Measurements from ENCODE around the gene ADGRF3. TPM values are rescaled to one million over a fixed set of nuclear protein-coding genes. Genes with fewer than 3 reads are reported as not detected.

ADGRF3 gene
- total RNA-seq, 1 experiment from 2014 or later, result 0.39 TPM

DNA sequence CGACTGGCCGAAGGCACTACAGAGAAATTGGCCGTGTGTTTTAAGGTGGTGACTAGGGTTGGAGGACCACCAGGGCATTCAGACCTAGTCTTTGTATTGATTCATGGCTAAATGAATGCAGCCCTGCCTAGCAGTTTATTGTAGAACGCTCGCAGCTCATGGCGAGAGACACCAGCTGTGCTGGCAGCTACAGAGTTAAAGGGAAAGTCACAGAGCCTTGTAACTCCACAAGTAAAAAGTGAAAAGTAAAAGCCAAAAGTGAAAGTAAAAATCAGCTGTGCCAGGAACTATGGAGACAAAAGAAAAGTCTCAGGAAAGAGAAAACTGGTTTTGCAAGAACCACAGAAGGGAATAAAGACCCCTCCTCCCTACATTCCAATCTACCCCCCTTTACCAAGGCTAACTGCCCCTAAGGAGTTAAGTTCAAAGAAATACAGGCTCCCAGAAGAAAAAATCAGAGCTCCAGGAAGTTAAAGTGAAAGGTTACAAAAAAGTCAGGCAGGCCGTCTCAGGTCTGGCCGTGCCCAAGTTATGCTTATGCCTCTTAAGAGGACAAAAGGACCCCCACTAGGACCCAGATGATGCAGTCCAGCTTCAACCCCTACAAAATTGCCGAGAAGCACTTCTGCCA is 47.0 kb downstream of the ADGRF3 start:
- peak; percentile 62 for DNase-seq (ENCODE audit: low spot score)
- TF ChIP-seq EZH2 (IDR thresholded peaks at IDR 0.05; ENCODE audit: borderline replicate concordance, low read depth, low read length, poor library complexity, severe bottlenecking), result no peak
- TF ChIP-seq, protein P1, sequence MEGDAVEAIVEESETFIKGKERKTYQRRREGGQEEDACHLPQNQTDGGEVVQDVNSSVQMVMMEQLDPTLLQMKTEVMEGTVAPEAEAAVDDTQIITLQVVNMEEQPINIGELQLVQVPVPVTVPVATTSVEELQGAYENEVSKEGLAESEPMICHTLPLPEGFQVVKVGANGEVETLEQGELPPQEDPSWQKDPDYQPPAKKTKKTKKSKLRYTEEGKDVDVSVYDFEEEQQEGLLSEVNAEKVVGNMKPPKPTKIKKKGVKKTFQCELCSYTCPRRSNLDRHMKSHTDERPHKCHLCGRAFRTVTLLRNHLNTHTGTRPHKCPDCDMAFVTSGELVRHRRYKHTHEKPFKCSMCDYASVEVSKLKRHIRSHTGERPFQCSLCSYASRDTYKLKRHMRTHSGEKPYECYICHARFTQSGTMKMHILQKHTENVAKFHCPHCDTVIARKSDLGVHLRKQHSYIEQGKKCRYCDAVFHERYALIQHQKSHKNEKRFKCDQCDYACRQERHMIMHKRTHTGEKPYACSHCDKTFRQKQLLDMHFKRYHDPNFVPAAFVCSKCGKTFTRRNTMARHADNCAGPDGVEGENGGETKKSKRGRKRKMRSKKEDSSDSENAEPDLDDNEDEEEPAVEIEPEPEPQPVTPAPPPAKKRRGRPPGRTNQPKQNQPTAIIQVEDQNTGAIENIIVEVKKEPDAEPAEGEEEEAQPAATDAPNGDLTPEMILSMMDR (conservative IDR thresholded peaks at IDR 0.05; ENCODE audit: low read depth, low read length), result no peak
- intact Hi-C loops (cut with micrococcal nuclease; ENCODE audit: unreplicated experiment), result no loop called here

DNA sequence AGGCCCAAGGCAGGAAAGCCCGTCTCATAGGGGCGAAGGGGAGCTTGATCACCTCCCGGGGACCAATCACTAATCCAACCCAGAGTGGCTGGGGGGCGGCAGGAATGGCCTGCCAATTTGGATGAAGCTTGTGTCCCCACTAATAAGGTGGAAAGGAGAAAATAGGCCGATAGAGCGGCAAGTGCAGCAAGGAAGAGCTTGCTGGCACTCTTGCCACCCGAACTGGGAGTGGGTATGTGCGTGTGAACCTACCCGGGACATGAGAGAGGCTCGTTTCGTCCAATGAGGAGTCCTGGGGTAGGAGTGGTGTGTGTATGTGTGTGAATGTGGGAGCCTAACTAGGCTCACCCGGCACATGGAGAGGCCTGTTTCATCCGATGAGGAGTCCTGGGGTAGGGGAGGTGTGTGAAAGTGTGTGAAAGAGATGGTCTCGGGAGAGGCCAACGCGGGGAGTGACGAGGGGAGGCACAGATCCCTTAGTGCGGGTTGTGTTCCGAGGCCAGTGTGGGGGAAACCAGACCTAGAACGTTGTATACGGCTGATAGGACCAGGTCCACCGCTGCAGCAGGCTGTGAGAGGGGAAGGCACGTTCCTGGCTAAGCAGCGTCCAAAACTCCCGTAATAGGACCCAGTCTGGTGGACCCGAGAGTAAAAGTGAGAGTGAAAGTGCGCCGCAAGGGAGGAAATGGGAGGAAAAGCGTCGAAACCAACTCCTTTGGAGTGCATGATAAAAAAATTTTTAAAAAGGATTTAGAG is 47.8 kb downstream of the ADGRF3 start:
- Histone ChIP-seq H3K9me3 (ENCODE audit: low read depth, low read length, poor library complexity, severe bottlenecking) (no peaks in the 10 kb centered on the region), H3K4me1 (ENCODE audit: insufficient read depth, low read length, poor library complexity, severe bottlenecking) (peaks cover 9% of the 10 kb centered on the region), H3K27ac (ENCODE audit: low read depth, low read length, poor library complexity, severe bottlenecking) (peak overlapping the region; percentile 48), H3K27me3 (replicated peaks; ENCODE audit: insufficient read depth, low read depth, low read length, poor library complexity) (no peaks in the 10 kb centered on the region), H3K4me3 (ENCODE audit: low read depth, low read length, poor library complexity, severe bottlenecking) (peak overlapping the region; percentile 37), H3K36me3 (ENCODE audit: insufficient read depth, low read length, poor library complexity, severe bottlenecking) (no peaks in the 10 kb centered on the region)
- ChIA-PET POLR2A (ENCODE audit: low non-redundant PET) (no interaction called here), CTCF (no interaction called here)
- intact Hi-C loops (cut with micrococcal nuclease; ENCODE audit: unreplicated experiment), result no loop called here
- TF ChIP-seq EZH2 (IDR thresholded peaks at IDR 0.05; ENCODE audit: borderline replicate concordance, low read depth, low read length, poor library complexity, severe bottlenecking), result no peak
- TF ChIP-seq, protein P1 (conservative IDR thresholded peaks at IDR 0.05; ENCODE audit: low read depth, low read length), result no peak
- no peak for DNase-seq (ENCODE audit: low spot score)
- BruUV-seq (replicated peaks), result no TSS peak

More for the DNA sequence above, 47.0 kb downstream of the ADGRF3 start:
- no TSS peak for BruUV-seq (replicated peaks)
- ChIA-PET CTCF (no interaction called here), POLR2A (ENCODE audit: low non-redundant PET) (no interaction called here)
- H3K9me3 ChIP-seq (ENCODE audit: low read depth, low read length, poor library complexity, severe bottlenecking), result no peaks in the 10 kb centered on the region
- no peaks in the 10 kb centered on the region for H3K27me3 ChIP-seq (replicated peaks; ENCODE audit: insufficient read depth, low read depth, low read length, poor library complexity)
- peak overlapping the region; percentile 37 for H3K4me3 ChIP-seq (ENCODE audit: low read depth, low read length, poor library complexity, severe bottlenecking)
- no peaks in the 10 kb centered on the region for H3K36me3 ChIP-seq (ENCODE audit: insufficient read depth, low read length, poor library complexity, severe bottlenecking)
- H3K27ac ChIP-seq (ENCODE audit: low read depth, low read length, poor library complexity, severe bottlenecking), result peak overlapping the region; percentile 48
- peaks cover 9% of the 10 kb centered on the region for H3K4me1 ChIP-seq (ENCODE audit: insufficient read depth, low read length, poor library complexity, severe bottlenecking)

- no TSS peak for BruUV-seq (replicated peaks)
- intact Hi-C loops (cut with micrococcal nuclease; ENCODE audit: unreplicated experiment), result no loop called here
- Histone ChIP-seq H3K4me1 (ENCODE audit: insufficient read depth, low read length, poor library complexity, severe bottlenecking) (peaks cover 9% of the 10 kb centered on the region), H3K9me3 (ENCODE audit: low read depth, low read length, poor library complexity, severe bottlenecking) (no peaks in the 10 kb centered on the region), H3K36me3 (ENCODE audit: insufficient read depth, low read length, poor library complexity, severe bottlenecking) (no peaks in the 10 kb centered on the region), H3K4me3 (ENCODE audit: low read depth, low read length, poor library complexity, severe bottlenecking) (no peak overlapping the region), H3K27ac (ENCODE audit: low read depth, low read length, poor library complexity, severe bottlenecking) (no peak overlapping the region), H3K27me3 (replicated peaks; ENCODE audit: insufficient read depth, low read depth, low read length, poor library complexity) (no peaks in the 10 kb centered on the region)
- POLR2A ChIA-PET (ENCODE audit: low non-redundant PET), result no interaction called here
- CTCF ChIA-PET, result no interaction called here
- TF ChIP-seq EZH2 (IDR thresholded peaks at IDR 0.05; ENCODE audit: borderline replicate concordance, low read depth, low read length, poor library complexity, severe bottlenecking), result no peak
- TF ChIP-seq, protein P1 (conservative IDR thresholded peaks at IDR 0.05; ENCODE audit: low read depth, low read length), result no peak
- DNase-seq (ENCODE audit: low spot score), result no peak
Measured at GRCh38 chr2:26298286-26298637, 48.3 kb downstream of the ADGRF3 start.
